GM21723 (cell line): ENCODE measurements around the gene TGFBR3L.
"Not testable (repeated sequence)": the region's sequence is repeated elsewhere in the genome, so short reads cannot be mapped to it uniquely, and the experiment has no call there.

Source experiments
- ATAC-seq: cut with Tn5 transposase; IDR thresholded peaks from one replicate; pipeline ENCODE4 v1.9.1; 2021; ENCODE audit warnings: mild to moderate bottlenecking, moderate library complexity; ENCODE audit not compliant: unreplicated experiment

Gene TGFBR3L

DNA sequence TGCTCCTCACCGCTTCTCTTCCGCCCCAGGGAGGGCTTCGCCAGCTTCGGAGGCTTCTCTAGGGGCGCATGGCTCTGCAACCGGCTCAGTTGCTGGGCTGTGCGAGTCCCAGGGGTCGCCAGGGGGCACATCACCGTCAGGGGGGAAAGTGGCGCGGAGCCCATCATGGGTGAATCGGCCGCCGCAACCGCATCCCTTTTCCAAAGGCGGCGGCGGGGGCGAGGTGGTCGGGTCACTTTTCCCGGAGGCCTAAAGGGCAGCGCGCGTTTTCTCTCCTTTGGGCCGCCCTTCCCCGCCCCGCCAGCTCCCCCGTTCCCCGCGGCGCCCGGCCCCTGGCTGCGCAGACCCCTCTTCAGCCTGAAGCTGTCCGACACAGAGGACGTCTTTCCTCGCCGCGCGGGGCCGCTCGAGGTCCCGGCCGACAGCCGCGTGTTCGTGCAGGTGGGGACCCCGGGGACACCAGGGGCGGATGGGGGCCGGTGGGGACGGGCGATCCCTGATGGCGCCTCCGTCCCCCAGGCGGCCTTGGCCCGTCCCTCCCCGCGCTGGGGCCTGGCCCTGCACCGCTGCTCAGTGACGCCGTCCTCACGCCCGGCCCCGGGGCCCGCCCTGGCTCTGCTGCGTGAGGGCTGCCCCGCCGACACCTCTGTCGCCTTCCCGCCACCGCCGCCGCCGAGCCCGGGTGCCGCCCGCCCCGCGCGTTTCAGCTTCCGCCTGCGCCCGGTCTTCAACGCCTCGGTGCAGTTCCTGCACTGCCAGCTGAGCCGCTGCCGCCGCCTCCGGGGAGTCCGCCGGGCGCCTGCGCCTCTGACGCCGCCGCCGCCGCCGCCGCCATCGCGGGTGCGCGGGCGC lies 1.7 kb downstream of the TGFBR3L start:
- ATAC-seq: no peak

DNA sequence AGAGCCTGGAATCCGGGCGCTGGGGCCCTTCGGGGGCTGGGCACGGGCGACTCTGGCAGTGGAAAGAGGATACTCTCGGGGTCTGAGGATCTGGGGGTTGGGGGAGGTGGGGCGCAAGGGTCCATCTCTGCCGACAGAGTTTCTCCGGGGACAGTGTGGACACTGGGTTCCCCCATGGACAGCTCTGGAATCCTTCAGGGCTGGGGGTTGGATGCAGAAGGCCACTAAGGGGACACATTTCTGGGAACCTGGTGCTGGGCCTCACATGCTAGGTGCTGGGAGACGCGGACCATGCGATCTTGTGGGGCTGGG lies 2.3 kb downstream of the TGFBR3L start:
- ATAC-seq: no peak

DNA sequence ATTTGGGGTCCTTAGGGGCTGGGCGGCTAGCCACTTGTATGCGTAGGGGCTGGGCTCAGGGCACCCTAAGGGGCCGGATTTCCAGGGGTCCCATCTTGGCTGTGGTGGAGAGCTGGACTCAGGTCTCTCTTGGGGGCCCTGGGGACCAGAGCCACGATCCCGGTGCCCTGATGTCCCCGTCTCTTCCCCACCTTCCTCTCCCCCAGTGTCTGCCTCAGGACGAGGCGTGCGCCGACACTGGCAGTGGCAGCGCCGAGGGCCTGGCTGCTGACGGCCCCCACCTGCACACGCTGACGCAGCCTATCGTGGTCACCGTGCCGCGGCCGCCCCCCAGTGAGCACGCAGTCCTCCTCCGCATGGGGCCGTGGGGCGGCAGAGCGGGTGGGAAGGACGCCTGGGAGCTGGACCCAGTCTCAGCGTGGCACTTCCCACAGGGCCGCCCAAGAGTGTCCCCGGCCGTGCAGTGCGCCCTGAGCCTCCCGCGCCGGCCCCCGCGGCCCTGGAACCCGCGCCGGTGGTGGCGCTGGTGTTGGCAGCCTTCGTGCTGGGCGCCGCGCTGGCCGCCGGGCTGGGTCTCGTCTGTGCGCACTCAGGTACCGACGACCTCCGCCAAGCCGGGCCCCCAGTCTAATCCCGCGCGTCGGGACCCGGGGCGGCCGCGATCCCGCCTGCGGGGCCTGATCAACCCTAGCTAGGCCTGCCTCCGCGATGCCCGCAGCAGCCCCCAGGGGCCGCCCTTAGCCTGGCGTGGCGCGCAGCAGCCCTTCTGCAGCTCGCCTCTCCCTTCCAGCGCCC lies 2.8 kb downstream of the TGFBR3L start:
- ATAC-seq: no peak

DNA sequence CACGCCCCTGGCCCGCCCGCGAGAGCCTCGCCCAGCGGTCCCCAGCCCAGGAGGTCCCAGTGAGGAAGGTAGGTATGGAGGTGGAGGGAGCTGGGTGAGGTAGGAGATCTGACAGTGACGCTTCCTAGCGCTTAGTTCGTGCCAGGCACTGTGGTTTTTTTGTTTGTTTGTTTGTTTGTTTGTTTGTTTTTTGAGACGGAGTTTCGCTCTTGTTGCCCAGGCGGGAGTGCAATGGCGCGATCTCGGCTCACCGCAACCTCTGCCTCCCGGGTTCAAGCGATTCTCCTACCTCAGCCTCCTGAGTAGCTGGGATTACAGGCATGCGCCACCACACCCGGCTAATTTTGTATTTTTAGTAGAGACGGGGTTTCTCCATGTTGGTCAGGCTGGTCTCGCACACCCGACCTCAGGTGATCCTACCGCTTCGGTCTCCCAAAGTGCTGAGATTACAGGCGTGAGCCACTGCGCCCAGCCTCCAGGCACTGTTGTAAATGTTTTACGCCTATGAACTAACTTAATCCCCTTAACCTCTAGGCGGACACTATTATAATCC lies 3.5 kb downstream of the TGFBR3L start:
- not testable (repeated sequence) for ATAC-seq

DNA sequence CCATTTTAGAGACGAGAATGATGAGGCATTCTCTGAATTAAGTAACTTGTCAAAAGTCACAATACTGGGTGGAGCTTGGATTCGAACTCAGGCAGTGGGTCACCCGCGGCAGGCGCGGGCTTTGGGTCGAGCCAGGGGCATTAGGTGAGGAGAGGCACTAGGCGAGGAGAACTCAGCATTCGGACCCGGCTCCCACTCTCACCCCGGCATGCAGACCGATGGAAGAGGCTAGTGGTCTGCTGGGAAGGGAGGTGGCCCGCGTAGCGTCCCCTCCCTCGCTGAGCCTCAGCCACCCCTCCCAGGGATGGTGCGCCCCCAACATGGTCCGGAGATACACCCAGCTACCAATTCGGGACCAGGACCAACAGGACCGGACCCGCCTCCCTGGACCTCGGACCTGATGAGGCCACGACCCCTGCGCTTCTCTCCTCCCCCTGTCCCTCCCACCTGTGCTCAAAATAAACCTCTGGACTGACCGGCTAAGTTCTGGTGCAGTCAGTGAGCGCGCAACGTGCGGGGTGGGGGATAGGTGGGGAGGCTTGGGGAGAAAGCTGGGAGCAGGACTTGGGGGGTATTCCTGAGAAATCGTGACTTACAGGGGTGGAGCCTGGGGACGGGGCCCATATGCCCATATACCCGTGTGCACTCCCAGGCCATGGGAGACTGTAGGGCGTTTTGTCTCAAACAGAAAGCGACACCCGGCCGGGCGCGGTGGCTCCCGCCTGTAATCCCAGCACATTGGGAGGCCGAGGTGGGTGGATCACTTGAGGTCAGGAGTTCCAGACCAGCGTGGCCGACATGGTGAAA lies 4.2 kb downstream of the TGFBR3L start:
- no peak for ATAC-seq

DNA sequence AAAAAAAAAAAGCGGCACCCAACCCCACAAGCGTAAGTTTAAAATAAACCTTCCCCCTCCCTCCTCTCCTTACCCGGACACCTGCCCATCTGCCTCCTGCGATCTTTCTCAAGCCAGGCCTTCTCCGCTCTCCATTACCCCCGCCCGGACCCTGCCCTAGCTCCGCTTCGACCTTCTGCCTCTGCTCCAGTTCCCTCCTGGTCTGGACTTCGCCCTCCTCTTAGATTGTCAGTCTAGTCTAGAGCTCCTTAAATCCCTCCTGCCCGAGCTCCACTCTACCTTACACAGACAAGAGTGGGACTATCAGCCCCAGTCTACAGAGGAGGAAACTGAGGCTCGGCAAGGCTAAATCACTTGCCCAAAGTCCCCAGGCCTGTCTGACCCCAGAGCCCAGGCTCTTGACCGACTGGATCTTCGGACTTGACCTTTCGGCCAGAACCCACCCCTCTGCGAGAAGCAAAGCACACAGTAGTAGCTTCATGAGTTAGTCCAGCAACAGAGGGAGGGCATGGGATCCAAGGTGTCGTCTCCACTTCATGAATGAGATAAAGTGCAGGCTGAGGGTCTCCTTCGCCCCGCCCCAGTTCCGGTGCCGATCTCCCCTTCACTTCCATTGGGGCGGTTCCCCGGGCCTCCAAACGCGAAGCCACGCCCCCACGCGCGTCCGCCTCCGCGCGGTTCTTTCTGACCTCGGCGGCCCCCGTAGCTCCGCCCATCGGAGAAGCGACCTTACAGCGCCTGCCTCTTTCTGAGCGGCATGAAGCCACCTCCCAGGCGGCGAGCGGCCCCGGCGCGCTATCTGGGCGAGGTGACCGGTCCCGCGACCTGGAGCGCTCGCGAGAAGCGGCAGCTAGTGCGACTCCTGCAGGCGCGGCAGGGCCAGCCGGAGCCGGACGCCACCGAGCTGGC lies 5.2 kb downstream of the TGFBR3L start, which contains the start of gene SNAPC2:
TSS of gene SNAPC2 (plus strand) at position 729 of the 909 bp plus-strand sequence. CDS start at position 758, 29 bp downstream.
- ATAC-seq: peak; percentile 55

DNA sequence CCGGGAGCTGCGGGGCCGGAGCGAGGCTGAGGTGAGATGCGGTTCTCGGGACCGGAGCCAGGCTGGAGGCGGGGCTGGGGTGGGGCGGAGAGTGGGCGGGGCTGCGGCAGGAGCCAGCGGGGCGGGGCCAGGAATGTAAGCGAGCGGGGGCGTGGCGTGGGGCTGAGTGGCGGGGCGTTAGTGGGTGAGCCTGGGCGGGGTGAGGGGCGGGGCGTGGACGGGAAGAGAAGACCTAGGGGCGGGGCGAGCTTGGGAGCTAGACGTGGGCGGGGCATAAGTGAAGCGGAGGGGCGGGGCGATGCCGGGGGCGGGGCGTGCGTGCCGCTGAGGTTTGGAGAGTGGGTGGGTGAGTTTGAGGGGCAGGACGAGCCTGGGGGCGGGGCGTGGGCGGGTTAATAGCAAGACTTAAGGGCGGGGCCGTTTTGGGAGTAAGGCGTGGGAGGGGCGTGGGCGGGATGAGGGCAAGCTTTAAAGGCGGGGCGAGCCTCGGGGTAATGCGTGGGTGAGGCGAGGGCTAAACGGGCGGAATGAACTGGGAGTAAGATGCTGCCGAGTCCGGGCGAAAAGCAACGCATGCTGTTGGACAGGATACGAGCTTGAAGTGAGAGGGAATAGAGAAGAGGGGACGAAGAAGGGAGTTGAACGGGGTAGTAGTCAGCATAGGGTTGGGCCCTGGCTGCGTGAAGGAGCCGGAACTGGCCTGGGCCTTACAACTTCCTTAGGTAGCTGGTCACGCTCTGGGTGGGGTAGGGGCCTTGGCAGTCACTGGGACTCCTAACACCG lies 6.1 kb downstream of the TGFBR3L start:
- peak; percentile 38 for ATAC-seq

DNA sequence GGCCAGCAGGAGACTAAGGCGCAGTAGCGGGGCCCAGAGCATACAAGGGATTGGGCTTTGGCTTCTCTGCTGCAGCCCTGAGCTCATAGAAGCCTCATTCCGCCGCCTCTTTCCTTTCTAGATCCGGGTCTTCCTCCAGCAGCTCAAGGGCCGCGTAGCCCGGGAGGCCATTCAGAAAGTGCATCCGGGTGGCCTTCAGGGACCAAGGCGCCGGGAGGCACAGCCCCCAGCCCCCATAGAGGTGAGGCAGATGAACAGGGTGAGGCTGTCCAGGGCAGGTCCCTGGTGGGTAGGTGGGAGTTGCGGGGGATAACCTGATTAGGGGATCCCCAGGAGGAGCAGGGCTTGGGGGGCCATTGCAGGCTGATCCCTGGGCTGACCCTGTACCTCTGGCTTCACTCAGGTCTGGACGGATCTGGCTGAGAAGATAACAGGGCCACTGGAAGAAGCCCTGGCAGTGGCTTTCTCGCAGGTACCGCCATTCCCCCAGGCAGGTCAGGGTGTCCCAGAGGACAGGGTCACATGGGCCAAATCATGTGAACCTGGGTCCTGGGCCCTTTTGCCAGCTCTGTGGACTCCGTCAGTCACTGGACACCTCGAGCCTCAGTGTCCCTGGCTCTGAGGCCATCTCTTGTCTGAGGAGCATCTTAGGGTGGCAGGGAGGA lies 6.8 kb downstream of the TGFBR3L start:
- no peak for ATAC-seq

DNA sequence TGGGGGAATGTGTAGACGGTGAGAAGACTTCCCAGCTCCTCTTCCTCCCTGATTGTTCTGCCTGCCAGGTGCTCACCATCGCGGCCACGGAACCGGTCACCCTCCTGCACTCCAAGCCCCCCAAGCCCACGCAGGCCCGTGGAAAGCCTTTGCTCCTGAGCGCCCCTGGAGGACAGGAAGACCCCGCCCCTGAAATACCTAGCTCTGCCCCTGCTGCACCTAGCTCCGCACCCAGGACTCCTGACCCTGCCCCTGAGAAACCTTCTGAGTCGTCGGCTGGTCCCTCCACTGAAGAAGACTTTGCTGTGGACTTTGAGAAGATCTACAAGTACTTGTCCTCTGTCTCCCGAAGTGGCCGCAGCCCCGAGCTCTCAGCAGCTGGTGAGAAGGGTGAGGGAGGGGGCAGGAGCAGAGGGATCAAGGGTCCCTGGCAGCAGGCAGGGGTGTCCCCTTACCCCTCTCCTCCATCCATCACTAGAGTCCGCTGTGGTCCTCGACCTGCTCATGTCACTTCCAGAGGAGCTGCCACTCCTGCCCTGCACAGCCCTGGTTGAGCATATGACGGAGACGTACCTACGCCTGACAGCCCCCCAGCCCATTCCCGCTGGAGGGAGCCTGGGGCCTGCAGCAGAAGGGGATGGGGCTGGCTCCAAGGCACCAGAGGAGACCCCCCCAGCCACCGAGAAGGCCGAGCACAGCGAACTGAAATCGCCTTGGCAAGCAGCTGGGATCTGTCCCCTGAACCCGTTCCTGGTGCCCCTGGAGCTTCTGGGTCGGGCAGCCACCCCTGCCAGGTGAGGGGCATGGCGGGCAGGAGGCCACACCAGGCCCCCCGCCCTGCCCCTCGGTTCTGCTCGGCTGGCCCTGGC lies 7.6 kb downstream of the TGFBR3L start:
- ATAC-seq: no peak

DNA sequence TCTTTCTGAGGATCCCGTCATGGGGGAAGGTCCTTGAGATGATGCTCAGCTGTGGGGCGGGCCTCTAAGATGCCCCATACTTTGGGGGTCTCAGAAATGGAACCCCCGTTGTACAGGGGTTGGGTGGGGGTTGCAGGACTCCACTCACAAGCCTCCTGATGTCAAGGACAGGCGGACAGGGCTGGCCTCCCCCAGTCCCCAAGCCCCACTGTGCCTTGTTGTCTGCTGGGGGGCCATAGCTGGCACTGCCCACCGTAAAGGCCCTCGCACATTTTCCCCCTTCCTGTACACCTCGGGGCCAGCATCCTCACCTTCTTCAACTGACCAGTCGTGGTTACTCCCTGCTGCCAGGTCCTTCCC lies 8.2 kb downstream of the TGFBR3L start:
- ATAC-seq: no peak

DNA sequence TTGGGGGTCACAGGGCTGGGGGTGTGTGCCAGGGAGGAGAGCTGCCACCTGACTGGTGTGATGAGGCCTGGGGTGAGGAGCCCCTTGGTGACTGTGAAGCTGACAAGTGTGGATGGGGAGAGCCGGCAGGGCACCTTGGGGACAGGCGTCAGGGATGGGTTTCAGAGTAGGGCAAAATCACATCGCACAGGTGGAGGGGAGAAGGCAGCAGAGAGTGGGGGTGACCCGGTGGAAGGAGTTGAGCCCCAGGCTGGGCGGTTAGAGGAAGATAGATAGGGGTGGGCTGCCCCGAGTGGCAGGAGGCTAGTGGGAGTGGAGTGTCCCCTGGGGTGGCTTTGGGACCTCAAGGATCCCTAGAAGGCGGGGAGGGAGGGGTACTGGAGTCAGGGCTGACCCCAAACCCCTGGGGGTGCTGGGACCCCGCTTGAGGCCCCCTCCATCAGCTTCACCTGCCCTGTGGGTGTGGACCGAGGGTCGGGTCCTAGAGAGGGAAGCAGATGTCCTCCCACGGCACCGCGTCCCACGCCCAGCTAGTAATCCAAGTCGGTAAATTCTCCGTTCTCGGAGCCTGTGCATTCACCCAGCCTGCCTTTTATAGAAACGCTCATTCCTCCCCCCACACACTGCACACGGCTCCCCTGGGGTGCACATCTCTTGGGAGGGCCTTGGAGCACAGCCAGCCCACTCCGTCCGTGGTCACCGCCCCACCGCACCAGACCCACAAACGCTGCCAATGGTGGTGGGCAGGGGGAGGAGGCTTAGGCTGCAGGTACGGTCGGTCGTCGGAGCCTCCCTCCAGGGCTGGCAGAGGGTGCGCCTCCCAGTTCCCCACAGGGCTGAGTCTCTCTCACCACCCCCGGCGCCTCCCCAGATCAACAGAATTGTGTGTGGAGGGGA lies 8.9 kb downstream of the TGFBR3L start:
- no peak for ATAC-seq

DNA sequence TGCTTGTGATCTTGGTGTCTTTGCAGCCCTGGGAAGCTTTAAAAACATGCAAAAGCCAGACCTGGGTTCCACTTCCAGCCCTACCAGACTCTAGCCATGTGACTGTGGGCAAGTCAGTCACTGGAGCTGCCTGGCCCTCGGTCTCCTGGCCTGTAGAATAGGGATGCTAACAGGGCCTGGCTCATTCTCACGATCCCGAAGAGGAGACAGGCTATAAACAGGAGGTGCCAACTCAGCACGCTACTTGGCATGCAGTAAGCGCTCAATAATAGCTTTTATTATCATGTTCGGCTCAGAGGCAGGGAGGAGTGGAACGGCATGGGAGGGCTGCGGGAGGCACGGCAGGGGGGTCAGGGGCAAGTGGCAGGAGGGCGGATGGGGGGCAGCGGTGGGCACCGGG lies 9.6 kb downstream of the TGFBR3L start:
- ATAC-seq: no peak

DNA sequence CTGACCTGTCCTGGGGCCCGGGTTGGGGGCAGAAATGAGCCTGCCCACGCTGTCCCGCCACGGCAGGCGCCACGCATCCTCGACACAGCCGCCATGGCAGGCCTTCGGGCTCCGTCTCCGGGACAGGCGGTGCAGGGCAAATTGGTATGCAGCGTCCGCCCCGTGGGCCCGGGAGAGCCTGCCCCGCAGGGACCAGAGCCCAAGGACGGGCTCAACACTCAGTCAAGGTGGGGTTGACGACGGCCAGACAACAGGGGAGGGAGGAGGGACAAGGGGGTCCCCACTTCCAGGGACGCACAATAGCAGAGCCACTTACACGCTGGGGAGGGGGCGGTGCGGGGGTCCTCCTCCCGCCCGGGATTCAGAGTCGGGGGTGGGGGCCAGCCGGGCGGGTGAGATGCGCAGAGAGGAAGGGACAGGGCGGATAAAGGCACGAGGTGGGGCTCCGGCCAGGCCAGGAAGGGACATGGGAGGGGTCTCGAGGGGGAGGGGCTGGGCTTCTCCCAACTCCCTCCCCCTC lies 10.1 kb downstream of the TGFBR3L start:
- no peak for ATAC-seq

DNA sequence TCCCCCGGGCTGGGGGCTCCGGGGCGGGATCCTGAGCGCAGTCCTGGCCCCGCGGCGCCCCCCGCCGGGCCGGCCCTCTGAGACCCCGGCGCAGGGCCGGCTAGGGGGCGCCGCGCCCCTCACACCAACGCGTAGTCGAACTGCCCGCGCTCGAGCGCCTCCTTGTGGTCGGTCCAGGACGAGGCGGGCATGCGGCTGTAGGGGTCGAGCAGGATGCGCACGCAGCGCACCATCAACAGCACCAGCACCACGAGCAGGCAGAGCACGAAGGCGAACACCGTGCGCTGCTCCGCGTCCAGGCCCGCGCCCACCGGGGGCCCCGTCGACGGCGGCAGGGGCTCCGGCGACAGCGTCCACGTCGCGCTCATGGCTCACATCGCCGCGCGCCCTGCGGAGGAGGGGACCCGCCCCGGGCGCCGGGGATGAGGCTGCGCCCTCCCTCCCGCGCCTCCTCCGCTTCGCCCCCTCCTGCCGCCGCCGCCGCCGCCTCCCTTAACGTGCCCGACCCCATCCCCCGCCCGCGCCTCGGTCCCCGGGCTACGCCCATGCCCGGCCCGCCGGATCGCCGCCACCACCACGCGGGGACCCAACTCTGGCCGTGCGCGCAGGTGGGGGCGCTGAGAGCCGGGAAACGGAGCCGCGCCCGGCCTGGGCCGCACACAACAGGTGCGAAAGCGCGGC lies 10.7 kb downstream of the TGFBR3L start:
- ATAC-seq: no peak

DNA sequence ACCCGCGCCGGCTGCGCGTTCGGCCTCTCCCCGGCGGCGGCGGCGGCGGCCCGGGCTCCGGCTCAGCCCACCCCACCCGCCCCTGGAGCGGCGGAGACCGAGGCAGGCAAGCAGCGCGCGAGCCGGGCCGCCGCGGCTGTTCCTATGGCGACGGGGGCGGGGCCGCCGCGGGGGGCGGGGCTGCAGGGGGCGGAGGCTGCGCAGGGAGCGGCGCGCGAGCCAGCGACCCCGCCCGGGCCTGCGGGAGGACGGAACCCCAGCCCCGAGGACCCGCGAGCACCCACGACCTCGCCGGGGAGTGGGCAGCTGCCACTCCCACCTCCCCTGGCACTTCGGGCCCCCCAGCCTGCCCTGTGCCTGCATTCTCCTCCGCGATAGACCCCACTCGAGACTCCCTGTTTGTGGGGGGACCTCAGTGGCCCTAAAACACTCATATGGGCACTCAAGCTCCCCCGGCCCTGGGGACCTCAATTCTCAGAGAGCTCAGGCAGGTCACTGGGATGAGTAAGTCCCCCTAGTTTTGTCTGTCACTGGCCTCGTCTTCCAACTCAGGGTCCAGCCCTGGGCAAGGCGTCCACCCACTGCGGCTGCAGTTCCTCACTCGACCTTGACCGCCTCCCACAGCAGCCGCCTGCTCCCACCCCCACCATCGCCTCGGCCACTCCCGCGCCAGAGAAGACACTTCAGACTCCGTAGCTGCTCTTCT lies 11.5 kb downstream of the TGFBR3L start, which contains the start of gene CTXN1:
TSS of gene CTXN1 (minus strand) at position 115 of the 706 bp plus-strand sequence. CDS start 597 bp downstream, outside the sequence.
- peak; percentile 45 for ATAC-seq
